Progenitor cell of endocrine pancreas (in vitro differentiated cells): Measurements from ENCODE around the gene SRP9. TPM values are rescaled to one million over a fixed set of nuclear protein-coding genes. Genes with fewer than 3 reads are reported as not detected.
"Not testable (repeated sequence)": the region's sequence is repeated elsewhere in the genome, so short reads cannot be mapped to it uniquely, and the experiment has no call there.

Experiments used
- DNase-seq: peaks from one replicate; pipeline ENCODE4 v3.0.0; 2021; ENCODE audit warnings: low spot score; ENCODE audit not compliant: unreplicated experiment
- H3K27ac Mint-ChIP-seq: 2 replicates; pipeline ENCODE4 v1.8.0; 2021; ENCODE audit warnings: mild to moderate bottlenecking, moderate library complexity, mixed read lengths
- H3K27me3 Mint-ChIP-seq: 2 replicates; pipeline ENCODE4 v1.8.0; 2021; ENCODE audit warnings: mixed read lengths
- H3K36me3 Mint-ChIP-seq: 2 replicates; pipeline ENCODE4 v1.8.0; 2022; ENCODE audit warnings: mixed read lengths; ENCODE audit not compliant: insufficient read depth
- H3K4me1 Mint-ChIP-seq: 2 replicates; pipeline ENCODE4 v1.8.0; 2021; ENCODE audit warnings: low read depth, mixed read lengths
- H3K4me3 Mint-ChIP-seq: 2 replicates; pipeline ENCODE4 v1.8.0; 2021; ENCODE audit warnings: low read depth, mild to moderate bottlenecking, moderate library complexity, mixed read lengths
- H3K9me3 Mint-ChIP-seq: 2 replicates; pipeline ENCODE4 v1.8.0; 2021; ENCODE audit warnings: low read depth, mixed read lengths
- CTCF ChIP-seq: fragments of 200-600 bp; sonication (generic); IDR thresholded peaks from one replicate; pipeline ENCODE4 v1.5.0; 2021; ENCODE audit warnings: antibody characterized with exemption, mild to moderate bottlenecking; ENCODE audit not compliant: unreplicated experiment
- total RNA-seq: library from RNA; stranded (reverse); gene quantifications from 2 replicates; pipeline ENCODE4 v1.2.1, GENCODE V29; 2021

SRP9 gene
- total RNA-seq, 1 donor from 2014 or later, result 423 TPM

GRCh38 chr1:225757927-225758656 is 19.5 kb upstream of the SRP9 start:
- peaks cover 14% of the 10 kb centered on the region for H3K4me1 Mint-ChIP-seq
- H3K27ac Mint-ChIP-seq, result no peak overlapping the region
- H3K9me3 Mint-ChIP-seq, result no peaks in the 10 kb centered on the region
- H3K4me3 Mint-ChIP-seq, result no peak overlapping the region
- no peaks in the 10 kb centered on the region for H3K27me3 Mint-ChIP-seq
- no peak for DNase-seq
- no peak for TF ChIP-seq CTCF
- no peaks in the 10 kb centered on the region for H3K36me3 Mint-ChIP-seq

GRCh38 chr1:225759972-225760371 is 17.7 kb upstream of the SRP9 start:
- peaks cover 13% of the 10 kb centered on the region for H3K4me1 Mint-ChIP-seq
- not testable (repeated sequence) for H3K36me3 Mint-ChIP-seq, H3K27me3 Mint-ChIP-seq, H3K4me3 Mint-ChIP-seq, DNase-seq, H3K9me3 Mint-ChIP-seq
- H3K27ac Mint-ChIP-seq, result peak overlapping the region; percentile 11

GRCh38 chr1:225760531-225760930 is 17.1 kb upstream of the SRP9 start:
- Mint-ChIP-seq H3K27ac (no peak overlapping the region), H3K36me3 (no peaks in the 10 kb centered on the region), H3K4me1 (peaks cover 9% of the 10 kb centered on the region), H3K9me3 (no peaks in the 10 kb centered on the region), H3K4me3 (no peak overlapping the region), H3K27me3 (no peaks in the 10 kb centered on the region)
- no peak for DNase-seq
- TF ChIP-seq CTCF, result no peak

- not testable (repeated sequence) for H3K9me3 Mint-ChIP-seq, H3K27me3 Mint-ChIP-seq, DNase-seq, H3K27ac Mint-ChIP-seq, H3K4me3 Mint-ChIP-seq, H3K4me1 Mint-ChIP-seq, H3K36me3 Mint-ChIP-seq
Observed at GRCh38 chr1:225761395-225761794, 16.2 kb upstream of the SRP9 start.

GRCh38 chr1:225762002-225762441 is 15.6 kb upstream of the SRP9 start:
- peaks cover 9% of the 10 kb centered on the region for H3K4me1 Mint-ChIP-seq
- no peak for TF ChIP-seq CTCF
- no peaks in the 10 kb centered on the region for H3K27me3 Mint-ChIP-seq
- no peak overlapping the region for H3K27ac Mint-ChIP-seq
- no peak for DNase-seq
- no peaks in the 10 kb centered on the region for H3K9me3 Mint-ChIP-seq
- H3K4me3 Mint-ChIP-seq, result no peak overlapping the region
- no peaks in the 10 kb centered on the region for H3K36me3 Mint-ChIP-seq

- no peak for TF ChIP-seq CTCF
- Mint-ChIP-seq H3K36me3 (no peaks in the 10 kb centered on the region), H3K9me3 (no peaks in the 10 kb centered on the region), H3K27ac (peak overlapping the region; percentile 89), H3K4me3 (no peak overlapping the region), H3K4me1 (peaks cover 10% of the 10 kb centered on the region), H3K27me3 (no peaks in the 10 kb centered on the region)
- no peak for DNase-seq
Observed at GRCh38 chr1:225762444-225762843, 15.2 kb upstream of the SRP9 start.
